ENCODE results near the gene CHRNA4.
"Not testable (repeated sequence)": the region's sequence is repeated elsewhere in the genome, so short reads cannot be mapped to it uniquely, and the experiment has no call there.

CHRNA4 gene

GRCh38 chr20:63350196-63350595, 11.0 kb downstream of the CHRNA4 start:
- no peak for DNase-seq (ENCODE audit: low read depth in 2 of 2)

- DNase-seq (ENCODE audit: low read depth in 2 of 2), result no peak
Measured at GRCh38 chr20:63349516-63349895, 11.6 kb downstream of the CHRNA4 start.

- DNase-seq (ENCODE audit: low read depth in 2 of 2), result no peak
Measured at GRCh38 chr20:63348828-63349515, 12.2 kb downstream of the CHRNA4 start.

- no peak for DNase-seq (ENCODE audit: low read depth in 2 of 2)
Measured at GRCh38 chr20:63347950-63348827, 13.0 kb downstream of the CHRNA4 start.

GRCh38 chr20:63347081-63347741, 13.9 kb downstream of the CHRNA4 start:
- DNase-seq (ENCODE audit: low read depth in 2 of 2), result no peak

- no peak for DNase-seq (ENCODE audit: low read depth in 2 of 2)
Measured at GRCh38 chr20:63346131-63347080, 14.7 kb downstream of the CHRNA4 start.

GRCh38 chr20:63345328-63346100, 15.6 kb downstream of the CHRNA4 start:
- DNase-seq (ENCODE audit: low read depth in 2 of 2), result no peak

- no peak for DNase-seq (ENCODE audit: low read depth in 2 of 2)
Measured at GRCh38 chr20:63344616-63345327, 16.4 kb downstream of the CHRNA4 start.

- DNase-seq (ENCODE audit: low read depth in 2 of 2), result no peak
Measured at GRCh38 chr20:63343460-63344445, 17.4 kb downstream of the CHRNA4 start.

GRCh38 chr20:63342561-63343459, 18.3 kb downstream of the CHRNA4 start:
- no peak for DNase-seq (ENCODE audit: low read depth in 2 of 2)

- DNase-seq (ENCODE audit: low read depth in 2 of 2), result not testable (repeated sequence)
Measured at GRCh38 chr20:63340158-63340688, 20.9 kb downstream of the CHRNA4 start.

GRCh38 chr20:63339154-63340094, 21.7 kb downstream of the CHRNA4 start:
- DNase-seq (ENCODE audit: low read depth in 2 of 2), result not testable (repeated sequence)

- DNase-seq (ENCODE audit: low read depth in 2 of 2), result no peak
Measured at GRCh38 chr20:63337786-63338420, 23.2 kb downstream of the CHRNA4 start.

GRCh38 chr20:63336232-63336752, 24.9 kb downstream of the CHRNA4 start:
- no peak for DNase-seq (ENCODE audit: low read depth in 2 of 2)

- DNase-seq (ENCODE audit: low read depth in 2 of 2), result no peak
Measured at GRCh38 chr20:63335711-63336110, 25.4 kb downstream of the CHRNA4 start.

Data from stimulated activated CD8-positive, alpha-beta memory T cell treated with anti-CD3 and anti-CD28 coated beads, Interleukin-7, amount 100 ng/mL, for 4 hours (primary cell).